Colonic mucosa (tissue), 4 donors: ENCODE data around the gene JPH3. TPM values are rescaled to one million over a fixed set of nuclear protein-coding genes. Genes with fewer than 3 reads are reported as not detected.

Source experiments
- DNase-seq: peaks from one replicate; pipeline ENCODE4 v3.0.0-alpha.2; 2020
- H3K27ac ChIP-seq: fragments of 200-600 bp; one replicate; pipeline ENCODE4 v1.8.0; 2021
- H3K27me3 ChIP-seq: fragments of 200-600 bp; one replicate; pipeline ENCODE4 v1.8.0; 2021
- H3K36me3 ChIP-seq: fragments of 200-600 bp; one replicate; pipeline ENCODE4 v1.8.0; 2021
- H3K4me1 ChIP-seq: fragments of 200-600 bp; one replicate; pipeline ENCODE4 v1.8.0; 2021; ENCODE audit warnings: mild to moderate bottlenecking
- H3K4me3 ChIP-seq: fragments of 200-600 bp; one replicate; pipeline ENCODE4 v1.8.0; 2021
- H3K9ac ChIP-seq, 2 donors: one replicate each; pipeline ENCODE4 v1.7.0; 2013; ENCODE audit warnings: control low read depth in 2 of 2, low read depth in 2 of 2, low read length in 2 of 2
- H3K9me3 ChIP-seq: fragments of 200-600 bp; one replicate; pipeline ENCODE4 v1.8.0; 2021
- intact Hi-C: fragments of 100-400 bp; cut with DNase I; formaldehyde crosslinking; loops from one replicate; pipeline ENCODE4 v1.14.1; 2022
- total RNA-seq, 2 donors: library from RNA; stranded (reverse); fragmentation: NEBNext Ultra II Directional in 1 of 2; extraction: Animal tissue kit (Norgen Biotek cat#: 25700) in 1 of 2; gene quantifications; one replicate each; pipeline ENCODE4 v1.2.1, GENCODE V29; 2021
- TF ChIP-seq, protein P1 (sequence below): fragments of 200-600 bp; IDR thresholded peaks from one replicate; pipeline ENCODE4 v1.8.0; 2022; ENCODE audit warnings: antibody characterized with exemption, mild to moderate bottlenecking
- donor health status: healthy.
- donor health status: DM: no; HTN: no; CAD: no.
- donor health status: DM: no; HTN: no; CAD: no.

The JPH3 gene
- total RNA-seq, 2 donors from 2014 or later: 0.15 to 0.42 TPM

DNA sequence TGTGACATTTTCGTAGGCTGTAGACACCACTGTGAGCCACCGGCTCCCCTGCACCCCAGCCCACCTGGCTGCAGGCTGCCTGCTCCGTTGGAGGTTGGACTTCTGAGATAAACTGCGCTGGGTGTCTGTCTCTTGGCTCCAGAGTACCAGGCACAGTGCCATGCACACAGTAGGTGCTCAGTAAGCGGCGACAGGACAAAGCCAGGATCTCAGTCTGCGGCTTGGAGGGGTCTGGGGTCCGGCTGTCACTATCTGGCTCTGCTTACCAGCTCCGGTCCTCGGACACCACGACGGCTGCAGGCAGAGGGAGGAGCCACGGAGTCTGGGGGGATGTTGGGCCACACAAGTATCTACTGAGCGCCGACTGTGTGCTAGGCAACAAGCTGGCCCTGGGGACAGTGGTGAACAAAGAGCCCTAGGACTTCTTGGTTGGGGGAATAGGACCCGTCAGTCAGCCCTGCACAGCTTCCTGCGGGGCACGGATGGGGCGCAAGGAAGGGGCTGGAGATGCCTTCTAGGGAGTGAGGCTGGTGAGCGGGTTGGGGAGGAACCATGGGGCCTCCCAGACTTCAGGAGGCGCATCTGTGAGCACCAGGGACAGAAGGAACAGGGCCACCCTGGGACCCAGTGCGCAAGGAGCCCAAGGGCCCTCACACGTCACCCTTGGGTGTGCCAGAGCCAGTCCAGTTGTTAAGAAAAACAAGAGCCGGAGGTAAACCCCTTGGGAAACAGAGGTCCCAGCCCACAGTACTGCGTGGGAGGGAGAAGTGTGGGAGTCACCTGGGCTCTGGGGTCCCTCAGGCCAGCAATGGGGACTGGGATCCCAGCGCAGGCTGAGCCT, 17.3 kb downstream of the JPH3 start:
- no peak overlapping the region for H3K27ac ChIP-seq
- TF ChIP-seq, protein P1, sequence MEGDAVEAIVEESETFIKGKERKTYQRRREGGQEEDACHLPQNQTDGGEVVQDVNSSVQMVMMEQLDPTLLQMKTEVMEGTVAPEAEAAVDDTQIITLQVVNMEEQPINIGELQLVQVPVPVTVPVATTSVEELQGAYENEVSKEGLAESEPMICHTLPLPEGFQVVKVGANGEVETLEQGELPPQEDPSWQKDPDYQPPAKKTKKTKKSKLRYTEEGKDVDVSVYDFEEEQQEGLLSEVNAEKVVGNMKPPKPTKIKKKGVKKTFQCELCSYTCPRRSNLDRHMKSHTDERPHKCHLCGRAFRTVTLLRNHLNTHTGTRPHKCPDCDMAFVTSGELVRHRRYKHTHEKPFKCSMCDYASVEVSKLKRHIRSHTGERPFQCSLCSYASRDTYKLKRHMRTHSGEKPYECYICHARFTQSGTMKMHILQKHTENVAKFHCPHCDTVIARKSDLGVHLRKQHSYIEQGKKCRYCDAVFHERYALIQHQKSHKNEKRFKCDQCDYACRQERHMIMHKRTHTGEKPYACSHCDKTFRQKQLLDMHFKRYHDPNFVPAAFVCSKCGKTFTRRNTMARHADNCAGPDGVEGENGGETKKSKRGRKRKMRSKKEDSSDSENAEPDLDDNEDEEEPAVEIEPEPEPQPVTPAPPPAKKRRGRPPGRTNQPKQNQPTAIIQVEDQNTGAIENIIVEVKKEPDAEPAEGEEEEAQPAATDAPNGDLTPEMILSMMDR: no peak
- intact Hi-C loops: no loop called here
- no peak overlapping the region for H3K4me3 ChIP-seq
- no peaks in the 10 kb centered on the region for H3K4me1 ChIP-seq
- H3K9me3 ChIP-seq: no peaks in the 10 kb centered on the region
- H3K9ac ChIP-seq: no peak overlapping the region
- no peak for DNase-seq
- H3K27me3 ChIP-seq: no peaks in the 10 kb centered on the region
- no peaks in the 10 kb centered on the region for H3K36me3 ChIP-seq

DNA sequence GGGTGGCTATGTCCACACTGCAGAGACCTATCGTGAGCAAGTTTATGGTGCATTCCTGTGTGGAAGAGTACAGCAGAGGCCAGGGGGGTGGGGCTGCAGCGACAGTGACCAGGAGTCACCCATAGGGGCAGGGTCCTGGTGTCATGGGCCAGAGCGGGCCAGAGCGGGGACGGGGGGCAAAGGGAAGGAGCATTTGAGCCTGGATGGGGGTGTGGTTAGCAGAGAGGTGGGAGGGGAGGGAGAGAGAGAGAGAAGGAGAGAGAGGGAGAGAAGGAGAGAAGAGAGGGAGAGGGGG, 17.8 kb downstream of the JPH3 start:
- Histone ChIP-seq H3K4me1 (no peaks in the 10 kb centered on the region), H3K36me3 (no peaks in the 10 kb centered on the region), H3K9me3 (no peaks in the 10 kb centered on the region), H3K27ac (no peak overlapping the region), H3K27me3 (no peaks in the 10 kb centered on the region), H3K4me3 (no peak overlapping the region), H3K9ac (no peak overlapping the region)
- DNase-seq: no peak
- intact Hi-C loops: no loop called here
- TF ChIP-seq, protein P1: no peak

DNA sequence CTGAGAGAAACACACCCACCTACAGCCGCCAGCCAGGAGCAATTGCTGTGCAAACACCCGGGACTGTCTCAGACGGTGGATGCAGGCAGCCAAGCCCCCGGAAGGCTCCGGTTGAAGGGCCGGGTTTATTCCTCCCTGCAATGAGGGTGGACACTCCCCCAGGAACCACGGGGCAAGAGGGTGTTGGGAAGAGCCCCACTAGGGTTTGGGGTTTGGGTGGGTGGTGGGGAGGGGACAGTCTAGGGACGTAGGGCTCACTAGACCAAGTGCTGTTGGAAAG, 19.2 kb downstream of the JPH3 start:
- DNase-seq: no peak
- intact Hi-C loops: no loop called here
- no peaks in the 10 kb centered on the region for H3K9me3 ChIP-seq

DNA sequence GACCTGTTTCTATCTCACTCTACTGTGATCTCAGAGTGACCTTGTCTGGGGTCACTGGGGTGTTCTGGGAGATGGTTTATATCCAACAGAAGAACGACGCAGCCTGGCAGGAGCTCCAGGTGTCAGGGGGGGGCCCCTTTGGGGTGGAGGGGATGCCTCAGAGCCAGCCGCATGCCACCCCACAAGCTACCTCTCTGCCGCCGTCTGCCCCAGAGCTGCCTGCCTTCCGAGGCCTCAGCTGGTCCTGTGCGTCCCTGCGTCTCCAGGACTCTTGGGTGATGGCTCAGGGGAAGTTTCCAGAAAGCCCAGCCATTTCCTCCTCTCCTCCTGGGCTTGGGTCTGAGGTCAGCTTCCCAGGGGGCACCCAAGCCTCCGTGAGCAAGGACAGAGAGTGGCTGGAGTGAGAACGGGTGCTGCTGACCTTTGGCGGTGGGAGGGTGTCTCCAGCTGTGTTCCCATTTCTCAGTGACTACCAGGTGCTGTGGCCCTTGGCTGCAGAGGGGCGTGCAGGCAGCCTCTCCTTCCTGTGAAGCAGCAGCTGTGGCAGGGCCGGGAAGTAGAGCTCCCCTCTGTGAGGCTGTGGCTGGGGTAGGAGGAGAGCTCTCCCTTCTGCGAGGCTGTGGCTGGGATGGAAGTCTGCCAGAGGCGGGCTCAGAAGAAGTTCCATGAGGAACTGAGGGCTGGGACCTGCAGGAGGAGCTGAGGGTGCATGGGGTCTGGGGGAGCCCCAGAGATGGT, 19.8 kb downstream of the JPH3 start:
- Histone ChIP-seq H3K4me3 (no peak overlapping the region), H3K9me3 (no peaks in the 10 kb centered on the region), H3K4me1 (no peaks in the 10 kb centered on the region), H3K36me3 (no peaks in the 10 kb centered on the region), H3K9ac (no peak overlapping the region), H3K27me3 (no peaks in the 10 kb centered on the region), H3K27ac (no peak overlapping the region)
- no peak for DNase-seq
- intact Hi-C loops: no loop called here
- TF ChIP-seq, protein P1: no peak

More for the DNA sequence above, 19.2 kb downstream of the JPH3 start:
- H3K36me3 ChIP-seq: no peaks in the 10 kb centered on the region
- TF ChIP-seq, protein P1: no peak
- no peaks in the 10 kb centered on the region for H3K27me3 ChIP-seq
- H3K4me1 ChIP-seq: no peaks in the 10 kb centered on the region
- H3K27ac ChIP-seq: no peak overlapping the region
- no peak overlapping the region for H3K9ac ChIP-seq
- no peak overlapping the region for H3K4me3 ChIP-seq

DNA sequence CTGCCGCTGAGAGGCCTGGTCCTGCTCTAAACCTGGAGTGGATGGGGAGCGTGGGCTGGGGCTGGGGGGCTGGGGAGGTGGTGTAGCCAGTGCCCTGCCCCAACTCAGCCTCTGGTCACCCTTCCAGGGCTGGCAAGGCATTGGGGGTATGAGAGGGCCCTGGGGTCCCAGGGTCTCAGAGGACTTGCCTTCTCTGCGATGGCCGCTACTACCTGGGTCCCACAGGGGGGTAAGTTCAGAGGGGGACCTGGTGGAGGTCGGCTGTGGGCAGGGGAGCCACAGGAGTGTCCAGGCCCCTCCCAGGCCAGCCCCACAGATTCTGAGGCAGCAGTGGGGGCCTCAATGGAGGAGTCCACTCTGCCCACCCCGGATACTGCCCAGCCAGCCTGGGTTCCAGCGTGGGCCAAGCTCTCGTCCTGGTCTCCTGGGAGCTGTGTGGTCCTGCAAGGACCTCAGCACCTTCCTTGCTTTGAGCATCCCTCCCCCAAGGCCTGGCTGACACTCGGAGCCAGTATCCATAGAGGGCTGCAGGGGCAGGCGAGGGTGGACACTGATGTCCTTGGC, 20.5 kb downstream of the JPH3 start:
- intact Hi-C loops: no loop called here
- Histone ChIP-seq H3K27me3 (no peaks in the 10 kb centered on the region), H3K27ac (no peak overlapping the region), H3K9me3 (no peaks in the 10 kb centered on the region), H3K4me1 (no peaks in the 10 kb centered on the region), H3K4me3 (no peak overlapping the region), H3K9ac (no peak overlapping the region), H3K36me3 (no peaks in the 10 kb centered on the region)
- TF ChIP-seq, protein P1: no peak
- DNase-seq: no peak
